HG03139 (cell line): ENCODE measurements around the gene HOXB8.

ENCODE experiments used
- ATAC-seq: cut with Tn5 transposase; IDR thresholded peaks from one replicate; pipeline ENCODE4 v1.9.1; 2021; ENCODE audit not compliant: unreplicated experiment

Gene HOXB8

DNA sequence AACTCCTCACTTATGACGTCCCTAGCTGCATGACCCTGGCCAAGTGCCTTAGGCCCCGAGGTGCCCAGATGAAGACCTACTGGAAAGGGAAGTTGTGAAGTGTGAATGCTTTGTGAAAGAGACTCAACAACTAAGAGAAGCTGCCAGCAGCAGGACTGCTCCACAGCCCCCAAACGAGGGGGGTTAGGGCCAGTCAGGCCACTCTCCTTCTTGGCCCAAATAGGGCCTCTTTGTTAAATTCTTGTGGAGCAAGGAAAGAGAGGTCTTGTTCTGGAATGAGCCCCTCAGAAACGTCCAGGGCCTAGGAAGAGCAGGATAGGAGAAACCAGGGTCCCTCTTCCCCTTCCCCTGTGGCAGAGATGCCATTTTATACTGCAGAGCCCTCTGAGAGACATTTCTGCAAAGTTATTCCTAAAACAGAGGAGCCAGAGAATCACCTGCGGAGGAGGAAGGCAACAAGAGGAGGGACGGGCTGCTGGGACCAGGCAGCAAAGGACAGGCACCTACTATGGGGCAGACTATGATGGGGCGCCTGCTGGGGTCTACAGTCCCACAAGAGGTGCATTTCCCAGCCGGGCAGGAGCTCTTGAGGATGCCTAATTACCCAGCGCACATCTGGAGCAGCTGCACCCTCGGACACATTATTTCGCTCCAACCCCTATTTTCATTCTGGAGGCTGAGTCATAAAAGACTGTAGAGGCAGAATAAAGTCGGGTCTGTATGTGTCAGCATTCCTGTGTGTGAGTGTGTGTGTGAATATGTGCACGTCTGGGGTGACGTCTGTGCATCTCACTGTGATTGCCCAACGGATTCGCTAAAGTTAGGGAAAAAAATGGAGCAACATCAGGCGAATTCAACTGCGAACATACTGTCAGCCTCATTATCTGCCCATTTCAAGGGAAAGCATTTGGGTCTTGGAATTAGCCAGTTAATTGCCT is 22.5 kb upstream of the HOXB8 start:
- ATAC-seq = no peak

DNA sequence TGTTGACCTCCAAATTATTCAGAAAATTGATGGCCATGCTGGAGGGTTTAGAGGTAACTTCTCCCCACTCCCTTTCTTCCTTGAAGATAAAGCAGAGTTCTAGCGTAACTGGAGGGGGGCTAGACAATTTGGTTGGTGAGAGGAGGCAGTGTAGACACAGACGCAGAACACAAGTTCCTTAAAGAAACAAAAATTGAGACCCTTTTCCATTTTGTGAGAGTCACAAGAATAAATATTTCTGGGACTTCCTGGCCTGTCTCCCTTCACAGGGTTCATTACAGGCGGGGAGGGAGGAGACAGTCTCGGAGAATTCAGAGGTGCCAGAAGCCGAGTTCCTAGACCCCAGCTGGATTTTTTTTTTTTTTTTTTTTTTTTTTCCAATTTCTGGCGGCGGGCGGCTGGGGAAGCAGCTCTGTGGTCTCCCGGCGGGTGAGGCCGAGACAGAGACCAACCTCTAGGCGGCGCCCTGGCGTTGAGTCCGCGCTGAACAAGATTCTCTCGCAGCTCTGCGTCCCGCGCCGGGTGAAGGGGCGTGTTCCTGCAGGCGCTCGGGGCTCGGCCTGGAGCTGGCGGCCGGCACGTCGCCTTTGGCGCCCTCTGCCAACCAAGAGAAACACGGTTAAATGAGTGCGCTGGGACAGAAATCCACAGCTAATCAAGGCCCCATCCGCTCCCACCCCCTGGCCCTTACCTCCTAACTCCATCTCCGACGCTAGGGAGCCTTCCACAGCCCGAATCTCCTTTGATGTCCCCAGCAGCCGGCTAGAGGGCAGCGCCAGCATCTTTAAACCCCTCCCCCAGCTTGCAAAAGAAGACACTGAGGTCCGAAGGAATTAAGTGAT is 21.3 kb upstream of the HOXB8 start:
- no peak for ATAC-seq

DNA sequence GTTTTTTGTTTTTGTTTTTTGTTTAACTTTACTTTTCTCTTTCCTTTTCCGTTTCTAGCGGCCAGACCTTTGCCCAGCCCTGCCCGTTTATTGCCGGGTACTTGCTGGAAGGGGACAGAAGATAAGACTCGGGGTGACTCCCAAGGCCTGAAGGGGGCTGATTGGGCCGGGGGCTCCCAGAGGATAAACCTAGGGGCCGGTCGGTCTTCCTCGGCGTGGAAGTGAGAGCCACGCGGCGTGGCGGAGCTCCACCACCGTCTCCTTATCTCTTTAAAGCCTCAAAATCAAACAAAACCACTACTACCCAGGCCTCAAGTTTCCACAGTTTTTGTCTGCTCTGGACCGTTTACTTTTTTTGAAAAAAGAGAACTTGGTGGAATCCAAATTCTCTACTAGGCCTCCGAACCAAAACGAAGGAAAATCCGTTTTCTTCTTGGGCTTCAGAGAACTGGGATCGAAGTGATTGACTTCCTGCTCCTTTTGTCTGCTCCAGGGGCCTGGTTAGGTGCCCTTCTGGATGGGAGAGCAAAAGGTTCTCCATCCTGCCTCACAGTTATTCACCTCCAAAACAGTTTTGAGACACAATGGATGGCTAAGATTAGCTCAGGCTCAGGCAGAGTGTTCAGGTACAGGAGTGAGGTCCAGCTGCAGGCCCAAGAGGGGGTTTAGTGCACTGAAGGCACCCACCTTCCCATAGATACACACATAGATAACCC is 19.6 kb upstream of the HOXB8 start:
- no peak for ATAC-seq

DNA sequence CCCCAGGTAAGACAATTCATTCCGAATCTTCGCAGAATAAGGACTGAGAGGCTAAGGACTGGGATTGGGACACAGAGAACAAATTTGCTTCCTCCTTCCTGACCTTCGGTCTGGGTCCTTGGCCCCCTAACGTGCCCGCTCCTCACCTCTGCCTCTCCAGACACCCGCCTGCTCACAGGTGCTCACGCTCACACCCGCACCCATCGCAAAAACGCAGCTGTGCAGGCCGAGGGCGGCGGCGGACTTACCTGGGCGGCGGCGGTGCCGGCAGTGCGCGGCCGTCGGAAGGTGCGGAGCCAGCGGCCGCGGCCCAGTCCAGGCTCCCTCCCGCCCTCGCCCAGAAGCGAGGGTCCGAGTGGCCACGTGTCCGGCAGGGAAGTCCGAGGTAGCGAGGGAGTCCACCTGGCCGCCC is 18.2 kb upstream of the HOXB8 start:
- no peak for ATAC-seq

DNA sequence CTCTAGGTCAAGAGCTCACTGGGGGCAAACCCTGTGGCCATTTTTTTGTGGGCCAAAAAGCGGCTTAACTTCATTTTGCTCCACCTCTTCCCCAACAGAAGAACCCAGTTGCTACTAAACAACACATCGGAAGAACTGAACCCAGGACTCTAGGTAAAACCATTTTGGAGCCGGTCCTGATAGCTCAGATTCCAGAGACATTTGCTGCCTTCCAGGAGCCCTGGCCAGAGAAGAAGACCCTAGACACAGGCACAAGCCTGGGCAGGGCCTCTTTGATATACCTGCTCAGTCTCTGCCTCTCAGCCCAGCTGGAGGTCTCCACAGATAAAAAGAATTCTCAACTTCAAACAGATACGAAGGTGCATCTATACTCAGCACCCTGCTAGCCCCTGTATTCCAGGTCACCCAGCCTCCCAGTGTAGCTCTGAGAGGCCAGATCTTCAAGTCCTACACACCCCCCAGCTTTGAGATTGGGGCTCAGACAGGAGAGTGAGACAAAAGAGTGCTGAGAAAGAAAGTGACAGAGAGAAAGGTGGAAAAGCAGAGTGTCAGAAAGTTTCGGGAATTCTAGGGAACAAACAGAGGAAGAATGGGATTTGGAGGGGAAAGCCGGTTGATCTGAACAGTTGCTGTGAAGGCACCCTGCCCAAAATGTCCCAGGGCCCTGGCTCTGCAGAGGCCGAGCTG is 17.6 kb upstream of the HOXB8 start:
- ATAC-seq = no peak

DNA sequence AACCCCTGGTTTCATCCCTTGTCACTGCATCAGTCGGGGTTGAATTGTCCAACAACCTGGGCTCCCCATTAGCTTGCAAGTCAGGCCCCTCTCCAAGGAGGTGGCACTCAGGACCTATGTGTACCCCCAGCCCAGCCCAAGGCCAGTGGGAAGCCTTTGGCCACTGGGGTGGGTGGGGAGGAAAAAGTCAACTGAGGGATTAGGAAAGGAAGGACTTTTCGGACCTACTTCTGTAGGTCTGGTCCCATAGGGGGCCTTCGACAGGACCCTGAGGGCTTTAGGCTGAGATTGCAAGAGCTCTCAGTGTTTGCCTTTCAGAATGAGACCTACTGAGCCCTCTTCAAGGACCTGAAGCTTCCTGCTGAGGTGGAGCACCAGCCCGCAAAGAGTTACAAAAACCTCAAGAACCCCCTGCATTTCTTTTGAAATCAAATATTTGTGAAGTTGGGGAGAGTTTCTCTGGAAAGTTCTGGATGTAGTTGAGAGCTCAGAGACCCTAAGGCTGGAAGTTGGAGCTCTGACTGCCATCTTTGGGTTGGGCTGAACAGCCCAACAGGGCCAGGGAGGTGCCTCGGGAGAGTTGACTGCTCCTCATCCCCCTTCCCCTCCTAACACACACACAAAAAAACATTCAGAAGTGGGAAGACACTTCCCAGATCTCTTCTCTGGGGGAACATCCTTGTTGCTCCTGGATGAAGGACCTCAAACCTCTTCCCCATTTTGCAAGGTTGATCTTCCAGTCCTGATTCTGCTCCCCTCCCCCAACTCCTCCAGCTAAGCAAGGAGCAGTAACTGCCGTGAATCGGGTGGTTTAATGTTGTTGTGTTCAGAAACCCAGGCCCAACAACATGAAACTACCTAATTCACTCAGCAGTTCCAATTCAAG is 16.8 kb upstream of the HOXB8 start:
- ATAC-seq = no peak

DNA sequence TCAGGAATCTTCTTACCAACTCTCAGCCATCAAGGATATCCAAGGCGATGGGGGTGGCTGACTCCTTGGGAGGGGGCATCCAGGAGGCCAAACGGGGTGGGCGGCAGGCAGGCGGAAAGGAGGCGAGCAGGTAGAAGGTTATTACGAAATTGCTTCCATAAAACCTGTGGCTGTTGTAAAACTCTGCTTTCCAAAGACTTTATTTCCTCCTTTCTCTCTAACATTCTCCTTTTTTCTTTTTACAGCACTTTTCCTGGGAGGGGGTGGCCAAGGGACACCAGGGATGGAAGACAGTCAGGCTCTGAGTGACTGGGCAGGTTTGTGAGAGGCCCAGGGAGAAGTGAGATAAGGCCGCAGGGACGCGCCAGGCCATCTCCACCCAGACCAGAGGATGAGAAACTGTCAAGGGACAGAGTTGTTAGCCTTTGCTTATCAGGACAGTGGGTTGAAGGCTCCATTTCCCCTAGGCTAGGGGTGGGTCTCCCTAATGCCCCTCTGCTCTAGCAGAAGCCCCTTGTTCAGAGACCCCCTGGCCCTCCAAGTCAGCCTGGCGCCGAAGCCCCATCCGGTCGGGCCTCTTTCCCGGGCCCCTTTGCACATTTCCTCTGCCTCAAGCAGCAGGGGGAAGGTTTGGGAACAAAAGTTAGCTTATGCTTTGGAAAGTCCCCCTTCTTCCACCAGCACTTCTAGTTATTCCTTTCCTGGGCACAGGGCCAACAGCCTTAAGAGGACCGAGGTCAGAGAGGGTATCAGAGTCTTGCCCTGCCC is 16.0 kb upstream of the HOXB8 start:
- no peak for ATAC-seq

DNA sequence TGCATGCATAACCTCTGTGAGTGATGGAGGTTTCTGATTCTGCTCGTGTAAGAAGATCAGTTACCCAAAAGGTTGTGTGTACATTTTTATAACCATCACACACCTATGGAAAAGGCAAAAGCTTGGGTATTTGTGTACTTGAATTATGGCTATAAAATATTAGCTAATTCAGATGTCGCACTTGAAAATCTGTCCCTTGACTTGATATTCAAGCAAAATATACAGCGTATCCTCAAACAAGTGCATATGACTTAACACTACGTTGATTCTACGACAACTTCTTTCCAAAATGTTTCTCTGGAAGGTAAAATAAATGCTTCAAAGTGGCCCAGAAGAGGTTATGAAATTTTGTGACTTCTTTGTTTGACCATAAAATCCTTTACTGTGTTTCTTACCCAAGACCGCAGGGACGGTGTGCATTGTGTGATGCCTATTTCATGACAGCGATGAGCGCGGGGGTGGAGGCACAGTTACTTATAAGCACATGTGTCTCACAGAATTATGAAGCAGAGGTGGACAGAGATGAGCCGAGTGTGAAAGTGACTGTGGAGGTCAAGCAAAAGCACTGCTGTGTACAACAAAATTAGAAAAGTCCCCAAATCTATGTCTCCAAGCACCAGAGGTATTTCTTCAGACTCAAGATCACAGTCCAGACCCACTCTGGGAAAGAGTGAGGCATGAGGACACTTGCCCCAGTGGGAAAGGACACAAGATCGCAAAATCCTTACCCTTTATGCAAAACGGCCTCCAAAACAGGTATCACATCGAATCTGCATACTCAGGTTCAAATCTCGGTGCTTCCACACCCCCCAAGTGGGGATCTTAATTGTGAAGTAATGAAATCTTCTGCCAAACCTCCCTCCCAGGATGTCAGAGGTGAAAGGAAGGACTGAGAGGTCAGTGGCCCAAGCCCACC is 15.2 kb upstream of the HOXB8 start:
- no peak for ATAC-seq

DNA sequence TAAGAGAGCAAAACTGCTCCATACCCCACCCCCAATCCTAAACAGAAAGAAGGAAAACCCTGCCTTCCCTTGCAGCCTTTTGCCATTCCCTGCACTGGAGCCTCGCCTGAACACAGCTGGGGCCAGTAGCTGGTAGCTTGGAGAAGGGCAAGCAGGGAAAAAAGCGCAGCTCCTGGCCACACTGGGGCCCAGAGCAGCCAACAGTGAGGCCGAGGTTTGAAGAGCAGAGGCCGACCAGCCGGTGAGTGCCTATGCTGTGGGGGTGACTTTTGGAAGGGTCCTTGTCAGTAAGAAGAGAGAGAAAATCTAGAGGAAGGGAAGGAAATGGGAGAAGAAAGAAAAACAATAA is 14.3 kb upstream of the HOXB8 start:
- ATAC-seq = no peak

DNA sequence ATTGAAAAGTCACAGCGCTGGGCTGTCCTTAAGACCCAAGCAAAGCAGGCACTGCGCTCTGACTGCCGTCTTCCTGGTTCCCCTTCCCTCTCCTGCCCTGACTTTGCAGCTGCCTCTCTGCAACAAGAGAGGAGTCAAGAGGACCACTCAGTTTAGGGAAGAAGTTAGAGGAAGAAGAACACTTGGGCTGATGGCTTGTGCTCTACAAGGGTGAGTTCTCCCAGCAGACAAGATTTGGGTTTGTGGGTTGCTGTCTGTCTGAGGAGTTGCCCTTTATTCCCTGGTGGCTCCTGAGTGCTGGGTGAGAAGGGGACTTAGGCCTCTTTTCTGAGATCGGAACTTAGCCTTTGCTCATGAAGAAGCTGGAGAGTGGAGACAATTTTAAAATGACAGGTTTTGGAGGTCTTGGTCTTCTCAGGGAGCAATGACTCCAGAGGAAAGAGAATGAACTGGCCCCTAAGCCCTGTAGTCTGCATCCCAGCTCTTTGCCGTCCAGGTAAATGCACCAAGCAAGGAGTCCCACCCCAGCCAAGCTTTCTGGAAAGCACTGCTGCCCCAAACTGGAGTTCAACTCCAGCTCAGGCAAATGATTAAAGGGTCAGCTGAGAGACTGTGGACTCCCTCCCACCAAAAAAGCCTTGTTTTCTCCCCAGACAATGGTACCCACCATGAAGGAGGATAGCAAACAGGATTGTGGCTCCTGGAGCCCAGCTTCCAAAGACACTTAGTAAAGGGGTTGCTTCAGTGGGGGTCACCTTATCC is 13.7 kb upstream of the HOXB8 start:
- no peak for ATAC-seq

DNA sequence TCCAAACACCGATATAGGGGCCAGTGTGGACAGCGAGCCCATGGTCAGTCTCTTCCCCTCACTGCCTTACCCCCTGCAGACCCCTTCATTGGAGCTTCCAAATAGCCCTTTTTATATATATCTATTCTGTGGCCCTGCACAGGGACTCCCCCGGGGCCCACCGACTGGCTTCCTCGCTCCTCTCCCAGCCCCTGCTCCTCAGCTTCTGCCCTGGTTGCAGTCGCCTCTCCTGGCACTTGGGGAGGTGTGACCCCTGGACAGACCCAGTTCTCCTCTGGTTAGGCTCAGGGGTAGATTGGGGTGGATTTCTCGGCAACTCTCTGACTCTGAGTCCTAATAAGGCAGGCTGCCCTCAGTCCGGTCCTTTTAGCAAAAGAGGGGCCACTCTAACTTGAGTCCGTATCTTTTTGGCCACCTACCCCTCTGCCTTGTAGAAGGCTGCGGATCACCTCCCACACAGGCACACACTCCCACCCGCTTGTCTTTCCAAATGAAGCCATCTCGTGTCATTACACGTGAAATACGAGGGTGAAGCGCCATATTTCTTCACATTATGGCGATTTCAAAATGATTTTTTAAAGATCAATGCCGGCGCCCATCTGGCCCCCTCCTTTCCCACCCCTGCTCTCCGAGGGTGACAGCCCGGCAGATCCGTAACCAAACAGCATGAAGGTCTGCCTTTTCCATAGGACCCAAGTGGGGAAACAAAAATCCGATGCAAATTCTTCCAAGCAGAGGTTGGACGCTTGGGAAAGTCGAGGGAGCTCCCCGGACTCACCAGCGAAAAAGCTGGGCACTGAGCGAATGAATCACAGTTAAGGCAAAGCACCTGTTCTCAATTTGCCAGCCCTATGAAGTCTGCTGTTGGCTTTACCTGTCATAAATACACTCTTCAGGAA is 12.8 kb upstream of the HOXB8 start:
- ATAC-seq = no peak

DNA sequence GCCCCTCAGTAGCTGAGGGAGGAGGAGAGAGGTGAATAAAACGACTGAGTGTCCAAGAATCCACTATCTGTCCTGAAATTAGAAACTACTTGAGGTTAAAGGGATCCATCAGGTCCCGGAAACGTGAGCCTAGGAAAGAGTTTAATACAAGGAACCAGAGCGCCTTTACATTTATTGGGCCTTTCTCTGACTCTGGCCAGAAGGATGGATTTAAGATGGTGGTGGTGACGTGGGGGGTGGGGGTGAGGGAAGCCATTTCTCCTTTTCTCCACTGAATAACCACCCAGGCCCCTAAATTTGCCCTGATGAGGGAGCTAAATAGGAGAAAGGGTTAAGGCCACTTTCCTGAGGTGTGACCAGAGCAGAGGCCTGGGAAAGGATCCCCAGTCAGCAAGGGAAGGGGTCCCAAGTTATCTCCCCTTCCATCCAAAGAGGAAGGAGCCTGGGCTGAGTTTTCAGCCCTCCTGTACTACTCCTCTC is 12.1 kb upstream of the HOXB8 start:
- ATAC-seq = no peak

DNA sequence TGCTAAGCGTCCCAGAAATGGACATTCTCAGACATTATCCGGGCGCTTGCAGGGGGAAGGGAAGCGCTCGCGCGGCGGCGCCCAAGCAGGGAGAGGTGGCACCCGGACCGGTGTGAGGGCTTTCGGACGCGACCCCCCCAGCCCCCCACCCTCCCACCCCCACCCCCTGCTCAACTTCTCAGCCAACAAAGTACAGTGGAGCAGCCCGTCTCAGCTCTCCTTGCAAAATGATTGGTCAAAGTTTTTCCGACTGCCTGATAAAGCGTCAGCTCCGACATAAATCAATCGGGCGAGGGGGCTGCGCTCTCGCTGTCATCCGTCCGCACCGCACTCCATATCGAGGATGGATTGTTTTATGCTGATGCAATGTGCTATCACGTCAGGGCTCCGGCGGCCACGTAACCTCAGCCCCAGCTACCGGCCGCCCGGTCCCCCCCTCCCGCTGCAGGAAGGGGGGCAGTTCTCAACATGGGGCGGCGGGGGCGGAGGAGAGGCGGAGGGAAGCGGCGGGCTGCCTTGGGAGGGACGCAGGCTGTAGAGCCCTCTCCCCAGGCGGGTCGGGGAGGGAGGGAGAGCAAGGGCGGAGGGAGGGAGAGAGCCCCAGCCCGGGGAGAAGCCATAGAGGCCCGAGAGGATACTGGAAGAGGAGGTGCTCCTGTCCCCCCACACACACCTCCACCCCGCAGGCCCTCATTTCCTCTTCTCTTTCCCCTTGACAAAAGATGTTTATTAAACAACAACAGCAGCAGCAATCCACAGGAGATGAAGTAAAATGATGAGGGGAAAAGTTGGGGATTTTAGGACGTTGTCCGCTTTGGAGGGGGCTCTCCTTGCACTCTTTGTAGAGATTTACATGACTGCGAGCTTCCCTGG is 11.4 kb upstream of the HOXB8 start, which contains the start of gene HOXB9:
Gene HOXB9 (minus strand): TSS at position 114 of the 873 bp plus-strand sequence. CDS start 89 bp downstream, at position 25.
- no peak for ATAC-seq

DNA sequence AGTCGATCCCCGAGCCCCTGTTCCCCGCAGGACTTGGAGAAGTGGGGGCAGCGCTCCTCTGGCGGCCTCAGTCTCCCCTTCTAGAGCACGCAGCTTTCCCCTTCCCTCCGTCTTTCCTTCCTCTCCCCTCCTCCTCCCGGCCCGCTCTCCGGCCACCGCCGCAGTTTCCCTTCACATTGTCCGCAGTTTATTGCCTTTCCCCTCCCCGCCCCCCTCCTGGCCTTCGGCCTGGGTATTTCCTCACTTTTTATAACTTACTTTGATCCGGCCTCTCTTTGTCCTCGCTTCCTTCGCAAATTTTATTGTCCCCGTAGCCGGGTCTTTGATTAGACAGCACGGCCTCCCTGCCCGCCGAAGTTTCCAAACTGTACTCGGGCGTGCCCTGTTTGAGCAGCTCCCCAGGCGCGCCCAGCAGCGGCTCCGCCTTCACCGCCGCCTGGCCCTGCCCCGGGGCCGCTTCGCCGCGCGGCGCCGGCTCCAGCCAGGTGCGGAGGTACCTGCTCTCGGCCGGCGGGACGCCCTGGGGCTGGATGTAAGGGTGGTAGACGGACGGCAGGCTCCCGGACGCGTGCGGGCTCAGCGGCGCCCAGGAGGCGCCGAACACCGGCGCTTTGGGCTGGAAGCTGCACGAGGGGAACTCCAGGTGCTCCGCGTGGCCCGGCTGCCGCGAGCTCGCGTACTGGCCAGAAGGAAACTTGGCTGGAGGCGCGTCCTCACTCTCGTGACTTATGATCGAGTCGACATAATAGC is 10.6 kb upstream of the HOXB8 start:
- ATAC-seq = no peak
